Panc1 (cell line): Measurements from ENCODE around the gene PDCL2. TPM values are rescaled to one million over a fixed set of nuclear protein-coding genes. Genes with fewer than 3 reads are reported as not detected.

Experiments used
- ATAC-seq: fragments of 200-7000 bp; cut with Tn5 transposase; 2 replicates; pipeline ENCODE4 v1.9.1; 2020; ENCODE audit warnings: mild to moderate bottlenecking, moderate library complexity
- BruUV-seq: library from RNA; stranded (reverse); fragments of 400-500 nt; replicated peaks from 2 replicates; lab custom pipeline; 2021; lab: Mats Ljungman, UMichigan
- CTCF ChIA-PET: fragments of 300-600 bp; sonication (Branson Sonifier 250); formaldehyde crosslinking; loops from one replicate; lab custom pipeline; 2022; ENCODE audit warnings: antibody characterized with exemption; lab: Charles Lee
- POLR2A ChIA-PET: fragments of 300-600 bp; sonication (Branson Sonifier 250); formaldehyde crosslinking; loops from one replicate; lab custom pipeline; 2022; ENCODE audit warnings: antibody characterized with exemption; lab: Charles Lee
- DNase-seq: peaks from one replicate; pipeline ENCODE4 v3.0.0-alpha.2; 2010; ENCODE audit warnings: low read depth, low spot score
- H3K27ac ChIP-seq: 2 replicates; pipeline ENCODE4 v1.5.1; 2011; ENCODE audit warnings: mild to moderate bottlenecking, low read length, inconsistent platforms
- H3K27me3 ChIP-seq: fragments of 200-500 bp; sonication (Bioruptor generic); 2 replicates; pipeline ENCODE4 v1.6.0; 2014; ENCODE audit warnings: low read length, inconsistent platforms; ENCODE audit not compliant: control insufficient read depth, insufficient read depth
- H3K36me3 ChIP-seq: fragments of 200-500 bp; sonication (Bioruptor generic); 2 replicates; pipeline ENCODE4 v1.5.1; 2014; ENCODE audit warnings: inconsistent platforms, mild to moderate bottlenecking, low read length, moderate library complexity; ENCODE audit not compliant: control insufficient read depth, insufficient read depth
- H3K4me1 ChIP-seq: 2 replicates; pipeline ENCODE4 v1.5.1; 2011; ENCODE audit warnings: inconsistent platforms, mild to moderate bottlenecking, low read length, moderate library complexity; ENCODE audit not compliant: control insufficient read depth, insufficient read depth
- H3K4me3 ChIP-seq, 2 experiments: 2 replicates each; pipeline ENCODE4 v1.5.1; 2011 to 2012; ENCODE audit warnings: low read depth in 2 of 2, low read length in 2 of 2, mild to moderate bottlenecking in 2 of 2, inconsistent platforms in 1 of 2, moderate library complexity in 1 of 2
- H3K9me3 ChIP-seq: fragments of 200-500 bp; sonication (Bioruptor generic); 2 replicates; pipeline ENCODE4 v1.5.1; 2014; ENCODE audit warnings: low read depth, mild to moderate bottlenecking, inconsistent platforms, low read length, moderate library complexity; ENCODE audit not compliant: control insufficient read depth, insufficient read depth
- POLR2AphosphoS5 ChIP-seq: IDR thresholded peaks from 2 replicates; pipeline ENCODE4 v1.6.1; 2012; ENCODE audit warnings: mild to moderate bottlenecking, low read depth, low read length, moderate library complexity
- SIN3A ChIP-seq: IDR thresholded peaks from 2 replicates; pipeline ENCODE4 v1.6.1; 2012; ENCODE audit warnings: low read depth, mild to moderate bottlenecking, low read length, moderate library complexity, borderline replicate concordance; ENCODE audit not compliant: insufficient read depth
- TCF7L2 ChIP-seq: IDR thresholded peaks from 2 replicates; pipeline ENCODE4 v1.6.1; 2011; ENCODE audit warnings: mild to moderate bottlenecking, low read depth, low read length, inconsistent platforms
- in situ Hi-C: cut with HindIII; loops from 2 replicates; pipeline ENCODE4 v1.10.0; 2016; ENCODE audit warnings: low sequenced_read_pairs, low pct_unique_long_range_greater_than_20kb
- intact Hi-C: fragments of 100-400 bp; cut with micrococcal nuclease; formaldehyde crosslinking; loops from one replicate; pipeline ENCODE4 v1.10.0; 2022; ENCODE audit not compliant: unreplicated experiment
- total RNA-seq: library from RNA; stranded (reverse); gene quantifications from one replicate; pipeline ENCODE4 v1.2.1, GENCODE V29; 2021; ENCODE audit not compliant: unreplicated experiment
- TF ChIP-seq, protein P1 (sequence below): fragments of 450-650 bp; IDR thresholded peaks from 2 replicates; pipeline ENCODE4 v1.5.1; 2017; ENCODE audit warnings: mild to moderate bottlenecking
- TF ChIP-seq, protein P2 (sequence below), 2 experiments: IDR thresholded peaks; 2 replicates each; pipeline ENCODE4 v1.6.1; 2011 to 2012; ENCODE audit warnings: low read depth in 2 of 2, control low read depth in 1 of 2, low read length in 1 of 2, mild to moderate bottlenecking in 1 of 2, moderate library complexity in 1 of 2; ENCODE audit not compliant: insufficient read depth in 1 of 2

PDCL2 gene
- total RNA-seq, 1 experiment from 2014 or later = not detected

DNA sequence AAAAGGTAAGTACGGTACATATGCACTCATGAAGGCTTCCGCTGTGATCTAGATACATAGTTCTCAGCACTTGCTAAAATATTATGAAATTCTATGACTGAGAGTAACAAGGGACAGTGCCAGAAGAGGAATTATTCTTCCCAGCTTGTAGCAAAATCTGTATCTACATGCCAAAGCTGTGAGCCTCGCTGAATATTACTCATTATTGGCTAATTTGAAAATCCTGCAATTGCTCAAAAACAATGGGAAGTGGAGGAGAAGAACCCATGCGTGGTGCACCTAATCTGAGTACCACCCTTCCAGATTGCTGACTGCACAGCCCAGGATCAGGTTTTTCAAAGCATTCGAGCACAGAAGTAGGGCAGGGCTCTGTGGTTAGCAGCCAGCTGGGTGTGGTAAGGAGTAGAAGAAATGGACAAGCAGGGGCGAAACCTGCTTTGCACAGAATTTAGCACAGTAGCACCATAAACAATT is 17.4 kb upstream of the PDCL2 start:
- no peaks in the 10 kb centered on the region for H3K4me1 ChIP-seq
- ChIA-PET CTCF (interaction anchor here (0.6 kb wide), 1 partner anchor 248 kb away, joined by 5 read pairs; no protein-coding TSS in a partner anchor), POLR2A (no interaction called here)
- DNase-seq = no peak
- in situ Hi-C loops = no loop called here
- no peaks in the 10 kb centered on the region for H3K27me3 ChIP-seq
- intact Hi-C loops = no loop called here
- no peaks in the 10 kb centered on the region for H3K36me3 ChIP-seq
- no peak overlapping the region for H3K4me3 ChIP-seq
- TF ChIP-seq TCF7L2 = no peak
- TF ChIP-seq, protein P1, sequence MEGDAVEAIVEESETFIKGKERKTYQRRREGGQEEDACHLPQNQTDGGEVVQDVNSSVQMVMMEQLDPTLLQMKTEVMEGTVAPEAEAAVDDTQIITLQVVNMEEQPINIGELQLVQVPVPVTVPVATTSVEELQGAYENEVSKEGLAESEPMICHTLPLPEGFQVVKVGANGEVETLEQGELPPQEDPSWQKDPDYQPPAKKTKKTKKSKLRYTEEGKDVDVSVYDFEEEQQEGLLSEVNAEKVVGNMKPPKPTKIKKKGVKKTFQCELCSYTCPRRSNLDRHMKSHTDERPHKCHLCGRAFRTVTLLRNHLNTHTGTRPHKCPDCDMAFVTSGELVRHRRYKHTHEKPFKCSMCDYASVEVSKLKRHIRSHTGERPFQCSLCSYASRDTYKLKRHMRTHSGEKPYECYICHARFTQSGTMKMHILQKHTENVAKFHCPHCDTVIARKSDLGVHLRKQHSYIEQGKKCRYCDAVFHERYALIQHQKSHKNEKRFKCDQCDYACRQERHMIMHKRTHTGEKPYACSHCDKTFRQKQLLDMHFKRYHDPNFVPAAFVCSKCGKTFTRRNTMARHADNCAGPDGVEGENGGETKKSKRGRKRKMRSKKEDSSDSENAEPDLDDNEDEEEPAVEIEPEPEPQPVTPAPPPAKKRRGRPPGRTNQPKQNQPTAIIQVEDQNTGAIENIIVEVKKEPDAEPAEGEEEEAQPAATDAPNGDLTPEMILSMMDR = no peak
- TF ChIP-seq POLR2AphosphoS5 = no peak
- TF ChIP-seq, protein P2, sequence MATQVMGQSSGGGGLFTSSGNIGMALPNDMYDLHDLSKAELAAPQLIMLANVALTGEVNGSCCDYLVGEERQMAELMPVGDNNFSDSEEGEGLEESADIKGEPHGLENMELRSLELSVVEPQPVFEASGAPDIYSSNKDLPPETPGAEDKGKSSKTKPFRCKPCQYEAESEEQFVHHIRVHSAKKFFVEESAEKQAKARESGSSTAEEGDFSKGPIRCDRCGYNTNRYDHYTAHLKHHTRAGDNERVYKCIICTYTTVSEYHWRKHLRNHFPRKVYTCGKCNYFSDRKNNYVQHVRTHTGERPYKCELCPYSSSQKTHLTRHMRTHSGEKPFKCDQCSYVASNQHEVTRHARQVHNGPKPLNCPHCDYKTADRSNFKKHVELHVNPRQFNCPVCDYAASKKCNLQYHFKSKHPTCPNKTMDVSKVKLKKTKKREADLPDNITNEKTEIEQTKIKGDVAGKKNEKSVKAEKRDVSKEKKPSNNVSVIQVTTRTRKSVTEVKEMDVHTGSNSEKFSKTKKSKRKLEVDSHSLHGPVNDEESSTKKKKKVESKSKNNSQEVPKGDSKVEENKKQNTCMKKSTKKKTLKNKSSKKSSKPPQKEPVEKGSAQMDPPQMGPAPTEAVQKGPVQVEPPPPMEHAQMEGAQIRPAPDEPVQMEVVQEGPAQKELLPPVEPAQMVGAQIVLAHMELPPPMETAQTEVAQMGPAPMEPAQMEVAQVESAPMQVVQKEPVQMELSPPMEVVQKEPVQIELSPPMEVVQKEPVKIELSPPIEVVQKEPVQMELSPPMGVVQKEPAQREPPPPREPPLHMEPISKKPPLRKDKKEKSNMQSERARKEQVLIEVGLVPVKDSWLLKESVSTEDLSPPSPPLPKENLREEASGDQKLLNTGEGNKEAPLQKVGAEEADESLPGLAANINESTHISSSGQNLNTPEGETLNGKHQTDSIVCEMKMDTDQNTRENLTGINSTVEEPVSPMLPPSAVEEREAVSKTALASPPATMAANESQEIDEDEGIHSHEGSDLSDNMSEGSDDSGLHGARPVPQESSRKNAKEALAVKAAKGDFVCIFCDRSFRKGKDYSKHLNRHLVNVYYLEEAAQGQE (IDR thresholded peaks at IDR 0.05; ENCODE audit: insufficient read depth in 1 of 2, low read depth in 2 of 2, low read length in 1 of 2) = no peak
- TF ChIP-seq SIN3A = no peak
- no TSS peak for BruUV-seq
- no peak for ATAC-seq
- H3K9me3 ChIP-seq = no peaks in the 10 kb centered on the region
- H3K27ac ChIP-seq = no peak overlapping the region

DNA sequence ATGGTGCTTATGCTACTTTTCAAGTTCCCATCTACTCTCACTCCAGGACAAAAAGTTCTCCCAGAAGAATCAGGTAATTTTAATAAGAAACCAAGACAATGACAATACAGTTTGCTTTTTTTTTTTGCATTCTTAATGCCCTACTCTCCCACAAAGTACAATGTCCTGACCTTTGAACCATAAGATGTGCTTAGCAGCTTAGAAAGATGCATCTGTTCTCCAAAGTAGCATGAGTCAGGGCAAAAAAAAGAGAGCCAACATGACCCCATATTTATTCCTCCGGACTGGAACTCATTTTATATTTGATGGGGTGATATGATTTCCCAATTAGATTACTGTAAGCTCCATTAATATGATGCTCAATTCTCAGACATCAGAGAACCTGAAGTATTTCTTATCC is 16.5 kb upstream of the PDCL2 start:
- no peak for ATAC-seq
- no peaks in the 10 kb centered on the region for H3K4me1 ChIP-seq
- ChIA-PET CTCF (no interaction called here), POLR2A (no interaction called here)
- H3K36me3 ChIP-seq = no peaks in the 10 kb centered on the region
- in situ Hi-C loops (no loop called here), intact Hi-C loops (no loop called here)
- DNase-seq = no peak
- H3K9me3 ChIP-seq = no peaks in the 10 kb centered on the region
- BruUV-seq = no TSS peak
- H3K4me3 ChIP-seq = no peak overlapping the region
- no peaks in the 10 kb centered on the region for H3K27me3 ChIP-seq
- no peak overlapping the region for H3K27ac ChIP-seq
- TF ChIP-seq SIN3A (no peak), TCF7L2 (no peak), POLR2AphosphoS5 (no peak)
- TF ChIP-seq, protein P2 (IDR thresholded peaks at IDR 0.05; ENCODE audit: insufficient read depth in 1 of 2, low read depth in 2 of 2, low read length in 1 of 2) = no peak
- TF ChIP-seq, protein P1 = no peak
